ENCODE data around the gene CYP4F8. TPM values are rescaled to one million over a fixed set of nuclear protein-coding genes. Genes with fewer than 3 reads are reported as not detected.

CYP4F8 gene
- total RNA-seq, 1 donor from 2014 or later = not detected

Small RNA genes lying within 50 kb of the gene (small RNA-seq; reads per million reads assigned to genes)
- gene AD000091.1 (ENCODE audit: low replicate concordance) = not detected

Other genes with a start within 250 kb of the CYP4F8 start
- gene AKAP8, start 235.4 kb upstream of the CYP4F8 start, total RNA-seq = 27.1 TPM
- gene AKAP8L, start 196.2 kb upstream of the CYP4F8 start, total RNA-seq = 65.4 TPM
- gene WIZ, start 165.3 kb upstream of the CYP4F8 start, total RNA-seq = 13.4 TPM
- 0.51 TPM for gene RASAL3, start 150.7 kb upstream of the CYP4F8 start, total RNA-seq
- gene PGLYRP2, start 135.7 kb upstream of the CYP4F8 start, total RNA-seq = not detected
- gene CYP4F22, start 106.7 kb upstream of the CYP4F8 start, total RNA-seq = not detected
- gene CYP4F3, start 25.7 kb downstream of the CYP4F8 start, total RNA-seq = 1.4 TPM
- gene CYP4F12, start 57.9 kb downstream of the CYP4F8 start, total RNA-seq = 25.2 TPM
- not detected for gene OR10H2, start 112.8 kb downstream of the CYP4F8 start, total RNA-seq
- gene OR10H3, start 122.8 kb downstream of the CYP4F8 start, total RNA-seq = not detected
- not detected for gene OR10H5, start 172.4 kb downstream of the CYP4F8 start, total RNA-seq
- not detected for gene OR10H1, start 200.4 kb downstream of the CYP4F8 start, total RNA-seq